Gastrocnemius medialis (tissue), 4 donors: Measurements from ENCODE around the gene TLX2. TPM values are rescaled to one million over a fixed set of nuclear protein-coding genes. Genes with fewer than 3 reads are reported as not detected.
"Not testable (repeated sequence)": the region's sequence is repeated elsewhere in the genome, so short reads cannot be mapped to it uniquely, and the experiment has no call there.

Source experiments
- ATAC-seq, 2 donors: fragments of 150-250 bp; one replicate each; pipeline ENCODE4 v1.9.1; 2016
- DNase-seq, 2 donors: peaks; one replicate each; pipeline ENCODE4 v3.0.0-alpha.2; 2019
- H3K27ac ChIP-seq, 4 donors: fragments of 200-600 bp; sonication (generic); 1 replicate in 1 of 4; 2 replicates in 3 of 4; pipeline ENCODE4 v1.5.1; 2016 to 2018; ENCODE audit warnings: mild to moderate bottlenecking in 2 of 4, moderate library complexity in 1 of 4
- H3K27me3 ChIP-seq, 3 donors: fragments of 200-600 bp; sonication (generic) in 2 of 3; 1 replicate in 1 of 3; 2 replicates in 2 of 3; pipeline versions ENCODE4 v1.5.1 to v1.6.0; 2016 to 2019; ENCODE audit warnings: mild to moderate bottlenecking in 1 of 3, moderate library complexity in 1 of 3
- H3K36me3 ChIP-seq, 2 donors: fragments of 200-600 bp; sonication (generic) in 1 of 2; one replicate each; pipeline ENCODE4 v1.5.1; 2017 to 2018
- H3K4me1 ChIP-seq, 2 donors: fragments of 200-600 bp; sonication (generic) in 1 of 2; one replicate each; pipeline ENCODE4 v1.5.1; 2016 to 2017; ENCODE audit warnings: mild to moderate bottlenecking in 2 of 2
- H3K4me3 ChIP-seq, 4 donors: fragments of 200-600 bp; sonication (generic) in 3 of 4; 1 replicate in 1 of 4; 2 replicates in 3 of 4; pipeline ENCODE4 v1.5.1; 2016 to 2019; ENCODE audit warnings: mild to moderate bottlenecking in 2 of 4
- H3K9me3 ChIP-seq, 3 donors: fragments of 200-600 bp; sonication (generic) in 2 of 3; 1 replicate in 1 of 3; 2 replicates in 2 of 3; pipeline ENCODE4 v1.5.1; 2016 to 2019
- POLR2A ChIP-seq, 2 donors: fragments of 450-650 bp; IDR thresholded peaks; one replicate each; pipeline ENCODE4 v1.6.1; 2017; ENCODE audit warnings: antibody characterized with exemption in 2 of 2, mild to moderate bottlenecking in 2 of 2, moderate library complexity in 2 of 2
- in situ Hi-C, 4 donors: fragments of 200-750 bp; cut with MboI; loops; one replicate each; pipeline versions ENCODE4 v1.15.0 to v1.8.0; 2017; ENCODE audit warnings: low sequenced_read_pairs in 4 of 4
- intact Hi-C: fragments of 100-400 bp; cut with DNase I; formaldehyde crosslinking; loops from one replicate; pipeline ENCODE4 v1.15.1; 2023; ENCODE audit warnings: low total_unique reads
- total RNA-seq, 4 donors: library from RNA; depleted of rRNA; stranded (reverse); fragments of >200 nt; gene quantifications; one replicate each; pipeline versions ENCODE4 v1.1.0 to v1.2.3, GENCODE V29; 2016
- TF ChIP-seq, protein P1 (sequence below), 5 experiments: fragments of 450-650 bp in 3 of 5; fragments of 200-600 bp in 2 of 5; sonication (generic) in 2 of 5; IDR thresholded peaks in 4 of 5; conservative IDR thresholded peaks in 1 of 5; 1 replicate in 4 of 5; 2 replicates in 1 of 5; pipeline ENCODE4 v1.5.1; 2016 to 2019; ENCODE audit warnings: antibody characterized with exemption in 5 of 5, mild to moderate bottlenecking in 3 of 5, moderate library complexity in 3 of 5

The TLX2 gene
- not detected for total RNA-seq

GRCh38 chr2:74514368-74515270, at the start of gene TLX2:
Gene TLX2, plus strand, starts transcription at chr2:74514450. Its CDS starts 357 bp downstream, at chr2:74514807.
- Histone ChIP-seq H3K4me3 (no peak within 1 kb of the TSS), H3K27ac (no peak within 1 kb of the TSS), H3K36me3 (no peaks in the 10 kb centered on the region), H3K27me3 (peaks cover 88 to 100% (median 88%) of the 10 kb centered on the region in 3 donors), H3K9me3 (no peaks in the 10 kb centered on the region), H3K4me1 (peaks cover 7 to 17% of the 10 kb centered on the region in 2 donors)
- TF ChIP-seq POLR2A (IDR thresholded peaks at IDR 0.05) = no peak
- TF ChIP-seq, protein P1, sequence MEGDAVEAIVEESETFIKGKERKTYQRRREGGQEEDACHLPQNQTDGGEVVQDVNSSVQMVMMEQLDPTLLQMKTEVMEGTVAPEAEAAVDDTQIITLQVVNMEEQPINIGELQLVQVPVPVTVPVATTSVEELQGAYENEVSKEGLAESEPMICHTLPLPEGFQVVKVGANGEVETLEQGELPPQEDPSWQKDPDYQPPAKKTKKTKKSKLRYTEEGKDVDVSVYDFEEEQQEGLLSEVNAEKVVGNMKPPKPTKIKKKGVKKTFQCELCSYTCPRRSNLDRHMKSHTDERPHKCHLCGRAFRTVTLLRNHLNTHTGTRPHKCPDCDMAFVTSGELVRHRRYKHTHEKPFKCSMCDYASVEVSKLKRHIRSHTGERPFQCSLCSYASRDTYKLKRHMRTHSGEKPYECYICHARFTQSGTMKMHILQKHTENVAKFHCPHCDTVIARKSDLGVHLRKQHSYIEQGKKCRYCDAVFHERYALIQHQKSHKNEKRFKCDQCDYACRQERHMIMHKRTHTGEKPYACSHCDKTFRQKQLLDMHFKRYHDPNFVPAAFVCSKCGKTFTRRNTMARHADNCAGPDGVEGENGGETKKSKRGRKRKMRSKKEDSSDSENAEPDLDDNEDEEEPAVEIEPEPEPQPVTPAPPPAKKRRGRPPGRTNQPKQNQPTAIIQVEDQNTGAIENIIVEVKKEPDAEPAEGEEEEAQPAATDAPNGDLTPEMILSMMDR (IDR thresholded peaks at IDR 0.05 in 4 of 5, conservative IDR thresholded peaks at IDR 0.05 in 1 of 5) = no peak
- DNase-seq = no peak
- intact Hi-C loops (no loop called here), in situ Hi-C loops (no loop called here)
- no peak for ATAC-seq

GRCh38 chr2:74470742-74471141, 43.5 kb upstream of the TLX2 start:
- ATAC-seq, intact Hi-C loops, H3K27me3 ChIP-seq, H3K9me3 ChIP-seq, DNase-seq, H3K4me3 ChIP-seq: not testable (repeated sequence)
- Histone ChIP-seq H3K36me3 (peaks cover 0 to 17% of the 10 kb centered on the region in 2 donors), H3K4me1 (peaks cover 24 to 31% of the 10 kb centered on the region in 2 donors), H3K27ac (peak overlapping the region in 2 of 4 donors; percentile 22 to 47)
- in situ Hi-C loops = loop anchor here in 1 of 4 donors (25.0 kb wide), 1 partner anchor 367 kb away; the partner anchor contains the start of gene HK2

DNA sequence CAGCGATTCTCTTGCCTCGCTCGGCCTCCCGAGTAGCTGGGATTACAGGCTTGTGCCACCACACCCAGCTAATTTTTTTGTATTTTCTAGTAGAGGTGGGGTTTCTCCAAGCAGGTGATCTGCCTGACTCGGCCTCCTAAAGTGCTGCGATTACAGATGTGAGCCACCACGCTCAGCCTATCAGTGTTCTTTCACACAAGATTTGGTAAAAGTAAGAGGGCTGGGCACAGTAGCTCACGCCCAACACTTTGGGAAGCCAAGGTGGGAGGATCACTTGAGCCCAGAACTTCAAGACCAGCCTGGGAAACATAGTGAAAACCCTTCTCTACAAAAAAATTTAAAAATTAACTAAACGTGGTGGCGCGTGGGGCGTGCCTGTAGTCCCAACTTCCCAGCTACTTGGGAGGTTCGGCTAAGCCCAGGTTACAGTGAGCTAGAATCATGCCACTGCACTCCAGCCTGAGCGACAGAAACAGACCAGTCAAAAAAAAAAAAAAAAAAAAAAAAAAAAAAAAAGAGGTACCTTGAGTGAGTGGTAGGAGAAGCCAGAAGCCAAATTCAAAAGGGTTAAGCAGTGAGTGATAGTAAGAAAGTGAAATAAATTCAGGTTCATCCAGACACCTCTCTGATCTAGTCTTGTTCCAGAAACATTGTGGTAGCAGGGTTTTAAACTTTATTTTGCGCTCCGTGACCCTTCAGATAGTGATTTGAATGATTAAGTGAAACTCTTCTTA, 42.8 kb upstream of the TLX2 start:
- DNase-seq (no peak), ATAC-seq (peak in 1 of 2 donors; percentile 5)
- intact Hi-C loops (loop anchor here (1.0 kb wide), 1 partner anchor 17 kb away; no protein-coding TSS in a partner anchor), in situ Hi-C loops (loop anchor here in 1 of 4 donors (25.0 kb wide), 1 partner anchor 366 kb away; the partner anchor contains the start of gene HK2)
- TF ChIP-seq POLR2A (IDR thresholded peaks at IDR 0.05) = no peak
- TF ChIP-seq, protein P1 (IDR thresholded peaks at IDR 0.05 in 4 of 5, conservative IDR thresholded peaks at IDR 0.05 in 1 of 5) = no peak
- H3K4me1 ChIP-seq = peaks cover 20 to 25% of the 10 kb centered on the region in 2 donors
- H3K27ac ChIP-seq = peak overlapping the region; percentile 79 to 90 (median 87)
- H3K36me3 ChIP-seq = peaks cover 0 to 17% of the 10 kb centered on the region in 2 donors
- peak overlapping the region; percentile 67 to 88 (median 79) for H3K4me3 ChIP-seq
- H3K9me3 ChIP-seq = no peaks in the 10 kb centered on the region
- H3K27me3 ChIP-seq = no peaks in the 10 kb centered on the region

DNA sequence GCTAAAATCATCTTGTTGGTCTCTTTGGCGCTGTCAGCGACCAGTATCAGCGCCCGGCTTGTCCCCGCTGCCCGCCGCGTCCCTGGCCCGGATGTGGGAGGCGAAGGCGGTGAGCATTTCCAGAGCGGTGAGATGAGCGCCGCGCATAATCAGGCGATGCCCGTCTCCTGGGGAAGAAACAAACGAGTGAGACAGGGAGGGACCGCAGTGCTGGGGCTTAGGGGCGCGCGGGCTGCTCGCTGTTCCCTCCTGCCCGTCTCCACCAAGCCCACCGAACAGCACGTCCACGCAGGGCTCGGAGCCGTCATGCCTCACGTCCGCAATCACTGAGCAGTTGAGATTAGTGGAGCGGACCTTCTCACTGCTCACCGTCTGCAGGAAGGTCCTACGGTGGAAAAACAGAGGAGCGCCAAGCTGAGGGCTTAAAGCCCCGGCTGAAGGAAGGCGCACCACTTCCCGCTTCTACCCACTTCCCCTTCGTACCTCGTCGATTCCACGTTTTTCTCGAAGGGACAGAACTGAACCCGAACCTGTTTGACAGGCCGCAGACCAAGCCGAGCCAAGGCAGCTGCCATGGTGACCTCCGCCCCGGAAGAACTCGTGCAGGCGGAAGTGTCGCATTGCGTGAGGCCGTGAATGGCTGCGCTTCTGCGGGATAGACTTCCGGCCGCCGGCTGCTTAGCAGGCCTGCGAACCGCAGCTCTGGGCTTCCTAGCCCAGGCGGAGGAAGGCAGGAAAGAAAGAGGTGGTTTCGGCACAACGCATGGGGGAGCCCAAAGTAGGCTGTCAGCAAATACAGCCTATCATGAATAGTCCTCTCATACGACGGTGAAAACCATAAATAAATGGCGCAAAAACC, 41.9 kb upstream of the TLX2 start, which contains the start of gene MRPL53:
Gene MRPL53 (minus strand): TSS at position 595 of the 859 bp plus-strand sequence. CDS start 20 bp downstream, at position 575.
- DNase-seq (peak; percentile 86 to 90), ATAC-seq (peak; percentile 95 to 96)
- no peaks in the 10 kb centered on the region for H3K27me3 ChIP-seq
- TF ChIP-seq, protein P1 (IDR thresholded peaks at IDR 0.05 in 4 of 5, conservative IDR thresholded peaks at IDR 0.05 in 1 of 5) = no peak
- TF ChIP-seq POLR2A (IDR thresholded peaks at IDR 0.05) = peak; percentile 48 to 68
- in situ Hi-C loops = loop anchor here in 1 of 4 donors (25.0 kb wide), 1 partner anchor 365 kb away; the partner anchor contains the start of gene HK2
- H3K9me3 ChIP-seq = no peaks in the 10 kb centered on the region
- peaks cover 0 to 20% of the 10 kb centered on the region in 2 donors for H3K36me3 ChIP-seq
- H3K4me3 ChIP-seq = peak within 1 kb of the TSS; percentile 67 to 88 (median 79)
- intact Hi-C loops = loop anchor here (1.0 kb wide), 1 partner anchor 18 kb away; no protein-coding TSS in a partner anchor
- peaks cover 20 to 25% of the 10 kb centered on the region in 2 donors for H3K4me1 ChIP-seq
- H3K27ac ChIP-seq = peak within 1 kb of the TSS; percentile 79 to 90 (median 87)
